ENCODE data around the gene WDR59.
"Not testable (repeated sequence)": the region's sequence is repeated elsewhere in the genome, so short reads cannot be mapped to it uniquely, and the experiment has no call there.

WDR59 gene

GRCh38 chr16:74922150-74923138 is 62.5 kb downstream of the WDR59 start:
- no peak for TF ChIP-seq CTCF (conservative IDR thresholded peaks at IDR 0.05; ENCODE audit: low read depth, low read length)
- DNase-seq (ENCODE audit: low read depth) = no peak
- no peak overlapping the region for H3K4me3 ChIP-seq (ENCODE audit: low read depth, low read length)

GRCh38 chr16:74921051-74921450 is 63.9 kb downstream of the WDR59 start:
- H3K4me3 ChIP-seq (ENCODE audit: low read depth, low read length) = no peak overlapping the region
- no peak for DNase-seq (ENCODE audit: low read depth)
- no peak for TF ChIP-seq CTCF (conservative IDR thresholded peaks at IDR 0.05; ENCODE audit: low read depth, low read length)

- no peak for DNase-seq (ENCODE audit: low read depth)
- no peak for TF ChIP-seq CTCF (conservative IDR thresholded peaks at IDR 0.05; ENCODE audit: low read depth, low read length)
- H3K4me3 ChIP-seq (ENCODE audit: low read depth, low read length) = no peak overlapping the region
Observed at GRCh38 chr16:74909665-74910064, 75.3 kb downstream of the WDR59 start.

GRCh38 chr16:74908759-74909158 is 76.2 kb downstream of the WDR59 start:
- H3K4me3 ChIP-seq (ENCODE audit: low read depth, low read length); DNase-seq (ENCODE audit: low read depth): not testable (repeated sequence)

- no peak for TF ChIP-seq CTCF (conservative IDR thresholded peaks at IDR 0.05; ENCODE audit: low read depth, low read length)
- no peak overlapping the region for H3K4me3 ChIP-seq (ENCODE audit: low read depth, low read length)
- DNase-seq (ENCODE audit: low read depth) = no peak
Observed at GRCh38 chr16:74903901-74904678, 80.8 kb downstream of the WDR59 start.

- TF ChIP-seq CTCF (conservative IDR thresholded peaks at IDR 0.05; ENCODE audit: low read depth, low read length) = no peak
- no peak overlapping the region for H3K4me3 ChIP-seq (ENCODE audit: low read depth, low read length)
- no peak for DNase-seq (ENCODE audit: low read depth)
Observed at GRCh38 chr16:74903120-74903519, 81.8 kb downstream of the WDR59 start.

- DNase-seq (ENCODE audit: low read depth) = no peak
- H3K4me3 ChIP-seq (ENCODE audit: low read depth, low read length) = no peak overlapping the region
- no peak for TF ChIP-seq CTCF (conservative IDR thresholded peaks at IDR 0.05; ENCODE audit: low read depth, low read length)
Observed at GRCh38 chr16:74902161-74902560, 82.8 kb downstream of the WDR59 start.

All from choroid plexus epithelial cell (primary cell).